H9 (cell line): ENCODE results near the gene LHFPL6. TPM values are rescaled to one million over a fixed set of nuclear protein-coding genes. Genes with fewer than 3 reads are reported as not detected.

Experiments used
- DNase-seq: peaks from one replicate; pipeline ENCODE4 v3.0.0-alpha.2; 2017
- H2AFZ ChIP-seq: one replicate; pipeline ENCODE4 v1.6.1; 2013; ENCODE audit warnings: mild to moderate bottlenecking, low read length, control low read depth, moderate library complexity
- H2AK5ac ChIP-seq: 2 replicates; pipeline ENCODE4 v1.6.1; 2013; ENCODE audit warnings: low read length, control low read depth, mixed read lengths; ENCODE audit not compliant: insufficient read length
- H2BK120ac ChIP-seq: one replicate; pipeline ENCODE4 v1.6.1; 2013; ENCODE audit warnings: low read depth, mild to moderate bottlenecking, low read length, control low read depth, inconsistent platforms; ENCODE audit not compliant: poor library complexity, severe bottlenecking
- H2BK12ac ChIP-seq: 2 replicates; pipeline ENCODE4 v1.6.1; 2013; ENCODE audit warnings: low read length, control low read depth, mixed read lengths, low read depth; ENCODE audit not compliant: insufficient read length
- H2BK15ac ChIP-seq: 2 replicates; pipeline ENCODE4 v1.6.1; 2013; ENCODE audit warnings: low read depth, low read length, control low read depth
- H2BK20ac ChIP-seq: one replicate; pipeline ENCODE4 v1.6.1; 2013; ENCODE audit warnings: low read depth, mild to moderate bottlenecking, low read length, control low read depth, inconsistent platforms; ENCODE audit not compliant: poor library complexity, severe bottlenecking
- H2BK5ac ChIP-seq: 2 replicates; pipeline ENCODE4 v1.6.1; 2013; ENCODE audit warnings: low read length, control low read depth, mixed read lengths; ENCODE audit not compliant: insufficient read length
- H3K14ac ChIP-seq: 2 replicates; pipeline ENCODE4 v1.6.1; 2013; ENCODE audit warnings: low read length, control low read depth; ENCODE audit not compliant: insufficient read depth
- H3K18ac ChIP-seq: 2 replicates; pipeline ENCODE4 v1.6.1; 2013; ENCODE audit warnings: low read depth, mild to moderate bottlenecking, mixed read lengths, low read length, control low read depth; ENCODE audit not compliant: insufficient read length
- H3K23ac ChIP-seq: 2 replicates; pipeline ENCODE4 v1.6.1; 2013; ENCODE audit warnings: low read length, control low read depth, mixed read lengths, low read depth; ENCODE audit not compliant: insufficient read length
- H3K23me2 ChIP-seq: 2 replicates; pipeline ENCODE4 v1.6.1; 2013; ENCODE audit warnings: low read depth, mild to moderate bottlenecking, mixed read lengths, low read length, control low read depth; ENCODE audit not compliant: insufficient read length, poor library complexity, severe bottlenecking
- H3K27ac ChIP-seq: 2 replicates; pipeline ENCODE4 v1.5.1; 2013; ENCODE audit warnings: low read length, control low read depth, mixed read lengths, low read depth; ENCODE audit not compliant: insufficient read length
- H3K27me3 ChIP-seq: 2 replicates; pipeline ENCODE4 v1.6.1; 2013; ENCODE audit warnings: low read length, control low read depth, inconsistent platforms; ENCODE audit not compliant: insufficient read depth
- H3K4ac ChIP-seq: 2 replicates; pipeline ENCODE4 v1.6.1; 2013; ENCODE audit warnings: low read depth, mild to moderate bottlenecking, control low read depth, inconsistent platforms, low read length, moderate library complexity
- H3K4me1 ChIP-seq: 2 replicates; pipeline ENCODE4 v1.6.1; 2013; ENCODE audit warnings: low read length, control low read depth, inconsistent platforms; ENCODE audit not compliant: insufficient read depth
- H3K4me2 ChIP-seq: 2 replicates; pipeline ENCODE4 v1.6.1; 2013; ENCODE audit warnings: low read length, control low read depth, mixed read lengths; ENCODE audit not compliant: insufficient read length, insufficient read depth
- H3K56ac ChIP-seq: 2 replicates; pipeline ENCODE4 v1.6.1; 2013; ENCODE audit warnings: low read depth, mild to moderate bottlenecking, mixed read lengths, low read length, control low read depth; ENCODE audit not compliant: insufficient read length
- H3K79me1 ChIP-seq: 2 replicates; pipeline ENCODE4 v1.6.1; 2013; ENCODE audit warnings: low read depth, mild to moderate bottlenecking, moderate library complexity, low read length, control low read depth, inconsistent platforms; ENCODE audit not compliant: insufficient read depth, poor library complexity, severe bottlenecking
- H3K79me2 ChIP-seq: 2 replicates; pipeline ENCODE4 v1.6.1; 2013; ENCODE audit warnings: low read length, control low read depth, inconsistent platforms; ENCODE audit not compliant: insufficient read depth
- H3K9ac ChIP-seq: 2 replicates; pipeline ENCODE4 v1.6.1; 2013; ENCODE audit warnings: low read length, control low read depth, mixed read lengths; ENCODE audit not compliant: insufficient read length; ENCODE audit errors: extremely low read depth
- H3K9me3 ChIP-seq: one replicate; pipeline ENCODE4 v1.6.1; 2013; ENCODE audit warnings: low read depth, low read length, inconsistent platforms; ENCODE audit not compliant: control insufficient read depth
- H3T11ph ChIP-seq: one replicate; pipeline ENCODE4 v1.6.1; 2013; ENCODE audit warnings: mild to moderate bottlenecking, low read length, control low read depth, inconsistent platforms
- H4K20me1 ChIP-seq: one replicate; pipeline ENCODE4 v1.6.1; 2013; ENCODE audit not compliant: control insufficient read depth, insufficient read length, insufficient read depth
- H4K5ac ChIP-seq: 2 replicates; pipeline ENCODE4 v1.6.1; 2013; ENCODE audit warnings: low read depth, mild to moderate bottlenecking, mixed read lengths, low read length, control low read depth; ENCODE audit not compliant: insufficient read length
- H4K8ac ChIP-seq: replicated peaks from 2 replicates; pipeline ENCODE4 v1.6.1; 2013; ENCODE audit warnings: low read length, control low read depth, mixed read lengths, low read depth; ENCODE audit not compliant: insufficient read length
- H4K91ac ChIP-seq: 2 replicates; pipeline ENCODE4 v1.6.1; 2013; ENCODE audit warnings: low read depth, mild to moderate bottlenecking, moderate library complexity, mixed read lengths, low read length, control low read depth; ENCODE audit not compliant: insufficient read length
- H3K27ac Mint-ChIP-seq, 3 experiments: 2 replicates in 2 of 3; 3 replicates in 1 of 3; pipeline ENCODE4 v1.8.0; 2020 to 2021; ENCODE audit warnings: mixed read lengths in 3 of 3, mild to moderate bottlenecking in 1 of 3, moderate library complexity in 1 of 3
- H3K27me3 Mint-ChIP-seq: 2 replicates; pipeline ENCODE4 v1.8.0; 2021; ENCODE audit warnings: low read depth, mild to moderate bottlenecking, moderate library complexity, mixed read lengths
- H3K36me3 Mint-ChIP-seq, 3 experiments: 2 replicates in 2 of 3; 3 replicates in 1 of 3; pipeline ENCODE4 v1.8.0; 2020 to 2021; ENCODE audit warnings: low read depth in 3 of 3, mixed read lengths in 3 of 3; ENCODE audit not compliant: insufficient read depth in 1 of 3
- H3K4me1 Mint-ChIP-seq, 2 experiments: 2 replicates each; pipeline ENCODE4 v1.8.0; 2020; ENCODE audit warnings: mixed read lengths in 2 of 2
- H3K4me3 Mint-ChIP-seq, 2 experiments: 2 replicates in 1 of 2; 3 replicates in 1 of 2; pipeline ENCODE4 v1.8.0; 2020 to 2021; ENCODE audit warnings: mild to moderate bottlenecking in 2 of 2, mixed read lengths in 2 of 2, moderate library complexity in 1 of 2
- H3K9me3 Mint-ChIP-seq, 2 experiments: 2 replicates in 1 of 2; 3 replicates in 1 of 2; pipeline ENCODE4 v1.8.0; 2020; ENCODE audit warnings: mild to moderate bottlenecking in 2 of 2, mixed read lengths in 2 of 2, moderate library complexity in 1 of 2
- WGBS: extraction: QIAGEN DNeasy Blood & Tissue Kit; methylation state at CpG from one replicate; pipeline ENCODE4 v1.1.7; 2013; ENCODE audit warnings: missing lambda C conversion rate, low lambda C conversion rate, mixed read lengths; ENCODE audit not compliant: insufficient read length; ENCODE audit errors: extremely low coverage; 5-methylcytosine and 5-hydroxymethylcytosine counted together
- total RNA-seq: library from RNA; stranded (reverse); gene quantifications from 2 replicates; pipeline ENCODE4 v1.2.1, GENCODE V29; 2021
- TF ChIP-seq, protein P1 (sequence below): fragments of 200-600 bp; sonication (generic); conservative IDR thresholded peaks from 3 replicates; pipeline ENCODE4 v1.8.0; 2021; ENCODE audit warnings: antibody characterized with exemption, mild to moderate bottlenecking

LHFPL6 gene
- total RNA-seq, 1 experiment from 2014 or later, result 3.5 TPM

GRCh38 chr13:39531646-39532045 lies 71.3 kb downstream of the LHFPL6 start:
- Histone ChIP-seq H3K4me2 (no peak overlapping the region), H3K27ac (no peak overlapping the region), H3K23me2 (no peaks in the 10 kb centered on the region), H3K9ac (no peak overlapping the region), H2BK12ac (no peak overlapping the region), H4K91ac (no peak overlapping the region), H3T11ph (no peak overlapping the region), H4K20me1 (no peaks in the 10 kb centered on the region), H2AFZ (no peak overlapping the region), H3K14ac (no peak overlapping the region), H2AK5ac (no peak overlapping the region), H3K23ac (no peak overlapping the region), H3K79me1 (no peaks in the 10 kb centered on the region), H3K4ac (no peak overlapping the region), H3K79me2 (no peaks in the 10 kb centered on the region), H3K27me3 (0 out of 2 replicates have a peak, but pooled peaks cover 2% of the 10 kb centered on the region), H4K8ac (no peak overlapping the region), H3K18ac (no peak overlapping the region), H2BK15ac (no peak overlapping the region), H3K4me1 (no peaks in the 10 kb centered on the region), H2BK20ac (no peak overlapping the region), H3K56ac (no peak overlapping the region), H4K5ac (no peak overlapping the region), H2BK5ac (no peak overlapping the region), H2BK120ac (no peak overlapping the region), H3K9me3 (no peaks in the 10 kb centered on the region)
- no peak for DNase-seq
- peaks cover 39% of the 10 kb centered on the region for H3K27me3 Mint-ChIP-seq
- no peak overlapping the region for H3K4me3 Mint-ChIP-seq
- H3K4me1 Mint-ChIP-seq, result peaks cover 6 to 7% of the 10 kb centered on the region in 2 experiments
- H3K36me3 Mint-ChIP-seq, result no peaks in the 10 kb centered on the region
- no peak overlapping the region for H3K27ac Mint-ChIP-seq
- TF ChIP-seq, protein P1, sequence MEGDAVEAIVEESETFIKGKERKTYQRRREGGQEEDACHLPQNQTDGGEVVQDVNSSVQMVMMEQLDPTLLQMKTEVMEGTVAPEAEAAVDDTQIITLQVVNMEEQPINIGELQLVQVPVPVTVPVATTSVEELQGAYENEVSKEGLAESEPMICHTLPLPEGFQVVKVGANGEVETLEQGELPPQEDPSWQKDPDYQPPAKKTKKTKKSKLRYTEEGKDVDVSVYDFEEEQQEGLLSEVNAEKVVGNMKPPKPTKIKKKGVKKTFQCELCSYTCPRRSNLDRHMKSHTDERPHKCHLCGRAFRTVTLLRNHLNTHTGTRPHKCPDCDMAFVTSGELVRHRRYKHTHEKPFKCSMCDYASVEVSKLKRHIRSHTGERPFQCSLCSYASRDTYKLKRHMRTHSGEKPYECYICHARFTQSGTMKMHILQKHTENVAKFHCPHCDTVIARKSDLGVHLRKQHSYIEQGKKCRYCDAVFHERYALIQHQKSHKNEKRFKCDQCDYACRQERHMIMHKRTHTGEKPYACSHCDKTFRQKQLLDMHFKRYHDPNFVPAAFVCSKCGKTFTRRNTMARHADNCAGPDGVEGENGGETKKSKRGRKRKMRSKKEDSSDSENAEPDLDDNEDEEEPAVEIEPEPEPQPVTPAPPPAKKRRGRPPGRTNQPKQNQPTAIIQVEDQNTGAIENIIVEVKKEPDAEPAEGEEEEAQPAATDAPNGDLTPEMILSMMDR, result no peak
- H3K9me3 Mint-ChIP-seq, result no peaks in the 10 kb centered on the region; a peak in 1 of 5 replicates
- WGBS, result no CpG with 5 or more reads among the region's 6 CpGs
